Gastroesophageal sphincter (tissue), 4 donors: ENCODE measurements around the gene SLC30A7. TPM values are rescaled to one million over a fixed set of nuclear protein-coding genes. Genes with fewer than 3 reads are reported as not detected.
"Not testable (repeated sequence)": the region's sequence is repeated elsewhere in the genome, so short reads cannot be mapped to it uniquely, and the experiment has no call there.

Experiments used
- ATAC-seq: fragments of 150-250 bp; one replicate; pipeline ENCODE4 v1.9.1; 2016; ENCODE audit warnings: mild to moderate bottlenecking, moderate library complexity
- H3K27ac ChIP-seq, 4 donors: fragments of 200-600 bp; sonication (generic) in 3 of 4; 1 replicate in 3 of 4; 2 replicates in 1 of 4; pipeline ENCODE4 v1.5.1; 2016 to 2019
- H3K27me3 ChIP-seq: fragments of 200-600 bp; sonication (generic); one replicate; pipeline ENCODE4 v1.5.1; 2019
- H3K36me3 ChIP-seq, 2 donors: fragments of 200-600 bp; sonication (generic); one replicate each; pipeline ENCODE4 v1.5.1; 2019; ENCODE audit warnings: control low read depth in 1 of 2
- H3K4me1 ChIP-seq, 3 donors: fragments of 200-600 bp; sonication (generic); 1 replicate in 2 of 3; 2 replicates in 1 of 3; pipeline ENCODE4 v1.5.1; 2016 to 2019; ENCODE audit warnings: control low read depth in 2 of 3
- H3K4me3 ChIP-seq, 2 donors: fragments of 200-600 bp; sonication (generic); one replicate each; pipeline ENCODE4 v1.5.1; 2019; ENCODE audit warnings: mild to moderate bottlenecking in 1 of 2, moderate library complexity in 1 of 2
- H3K9me3 ChIP-seq, 3 donors: fragments of 200-600 bp; sonication (generic); one replicate each; pipeline ENCODE4 v1.5.1; 2017 to 2019; ENCODE audit warnings: control low read depth in 2 of 3
- CTCF ChIP-seq, 4 experiments: fragments of 200-600 bp in 2 of 4; fragments of 450-650 bp in 2 of 4; sonication (generic) in 1 of 4; IDR thresholded peaks; one replicate each; pipeline ENCODE4 v1.5.1; 2017 to 2019; ENCODE audit warnings: antibody characterized with exemption in 4 of 4, mild to moderate bottlenecking in 2 of 4, moderate library complexity in 2 of 4
- EP300 ChIP-seq: sonication (generic); formaldehyde crosslinking; IDR thresholded peaks from one replicate; pipeline ENCODE4 v1.6.1; 2017; ENCODE audit warnings: antibody characterized with exemption, mild to moderate bottlenecking
- POLR2A ChIP-seq, 2 donors: fragments of 450-650 bp; IDR thresholded peaks; one replicate each; pipeline ENCODE4 v1.6.1; 2017; ENCODE audit warnings: antibody characterized with exemption in 2 of 2, mild to moderate bottlenecking in 2 of 2, moderate library complexity in 1 of 2
- POLR2AphosphoS5 ChIP-seq: sonication (generic); formaldehyde crosslinking; IDR thresholded peaks from one replicate; pipeline ENCODE4 v1.6.1; 2017; ENCODE audit warnings: antibody characterized with exemption
- WGBS, 2 donors: methylation state at CpG; one replicate each; pipeline ENCODE4 v1.1.5; 2018; ENCODE audit warnings: low coverage in 1 of 2; 5-methylcytosine and 5-hydroxymethylcytosine counted together
- total RNA-seq, 4 donors: library from RNA; depleted of rRNA; stranded (reverse); fragments of >200 nt; gene quantifications; one replicate each; pipeline ENCODE4 v1.1.0, GENCODE V29; 2016

Gene SLC30A7
- total RNA-seq, 4 donors from 2014 or later, result 11.2 to 19.8 (median 17.1) TPM

DNA sequence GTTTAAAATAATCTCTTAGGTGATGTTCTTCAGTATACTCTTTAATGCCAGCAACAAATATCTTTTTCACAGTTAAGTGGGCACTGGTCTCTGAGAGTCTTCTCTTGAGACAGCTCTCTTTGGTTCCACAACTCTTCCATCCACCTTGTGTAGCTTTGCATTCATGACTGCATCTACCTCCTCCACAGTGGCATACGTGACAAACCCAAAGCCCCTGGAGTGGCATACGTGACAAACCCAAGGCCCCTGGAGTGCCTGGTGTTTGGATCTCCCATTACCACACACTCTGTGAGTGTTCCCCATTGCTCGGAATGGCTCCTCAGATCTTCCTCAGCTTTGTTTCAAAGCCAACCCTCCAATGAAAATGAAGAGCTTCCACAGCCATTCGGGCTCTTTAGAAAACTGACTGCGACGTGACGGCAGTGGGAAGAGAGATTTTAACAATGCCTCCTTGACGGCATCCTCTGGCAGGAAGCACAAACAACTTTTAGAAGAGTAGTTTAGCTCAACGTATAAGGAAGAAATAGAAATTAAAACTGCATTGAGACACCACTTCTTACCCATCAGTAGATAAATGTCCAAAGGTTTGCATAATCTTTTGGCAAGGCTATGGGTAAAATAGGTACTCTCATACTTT is 45.8 kb downstream of the SLC30A7 start:
- Histone ChIP-seq H3K27ac (no peak overlapping the region), H3K4me3 (no peak overlapping the region), H3K27me3 (no peaks in the 10 kb centered on the region), H3K4me1 (peaks cover 0 to 10% (median 4%) of the 10 kb centered on the region in 3 donors), H3K9me3 (no peaks in the 10 kb centered on the region), H3K36me3 (peaks cover 0 to 34% of the 10 kb centered on the region in 2 donors)
- WGBS, 2 donors, result 67 to 94% methylated on average over 1 to 2 of the region's 9 CpGs
- ATAC-seq, result no peak
- no peak for TF ChIP-seq CTCF (IDR thresholded peaks at IDR 0.05)
- no peak for TF ChIP-seq EP300
- no peak for TF ChIP-seq POLR2A (IDR thresholded peaks at IDR 0.05)
- no peak for TF ChIP-seq POLR2AphosphoS5

DNA sequence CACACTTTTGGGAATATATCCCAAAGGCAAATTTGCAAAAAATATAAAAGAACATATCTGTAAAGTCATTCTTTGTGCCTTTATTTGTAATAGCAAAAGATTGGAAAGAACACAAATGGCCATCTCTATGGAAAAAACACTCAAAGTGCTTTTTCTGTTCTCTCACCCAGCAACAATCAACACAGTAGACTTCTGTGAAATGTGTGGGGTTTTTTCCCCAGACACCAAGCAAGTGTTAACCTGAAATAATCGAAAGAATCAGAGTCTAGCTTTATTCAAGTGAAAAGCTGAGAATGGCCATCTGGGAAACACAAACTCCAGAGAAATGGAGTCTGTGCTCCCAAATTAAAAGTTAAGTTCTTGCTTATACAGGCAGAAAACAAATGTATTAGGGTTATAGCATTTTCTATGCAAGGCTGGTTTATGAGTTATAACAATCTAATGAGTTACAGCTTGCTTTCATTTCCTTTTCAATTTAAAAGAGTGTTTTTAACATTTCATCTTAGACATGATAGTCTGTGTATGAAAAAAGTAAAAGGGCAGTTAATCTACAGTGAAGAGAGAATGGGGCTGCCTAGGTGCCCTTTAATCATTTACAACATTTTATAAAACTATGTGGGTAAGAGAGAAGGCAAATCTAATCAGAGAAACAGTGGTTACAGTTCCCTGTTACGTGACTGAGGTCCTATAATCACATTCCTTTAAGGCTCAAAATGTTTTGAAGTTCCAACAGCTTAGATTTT is 46.6 kb downstream of the SLC30A7 start:
- 50 to 51% methylated on average over 2 of the region's 2 CpGs for WGBS, 2 donors
- TF ChIP-seq EP300 (no peak), POLR2AphosphoS5 (no peak), POLR2A (IDR thresholded peaks at IDR 0.05) (no peak), CTCF (IDR thresholded peaks at IDR 0.05) (no peak)
- H3K4me1 ChIP-seq, result peaks cover 0 to 10% (median 4%) of the 10 kb centered on the region in 3 donors
- H3K27me3 ChIP-seq, result no peaks in the 10 kb centered on the region
- ATAC-seq, result no peak
- peaks cover 0 to 34% of the 10 kb centered on the region in 2 donors for H3K36me3 ChIP-seq
- H3K27ac ChIP-seq, result no peak overlapping the region
- H3K9me3 ChIP-seq, result no peaks in the 10 kb centered on the region
- no peak overlapping the region for H3K4me3 ChIP-seq

DNA sequence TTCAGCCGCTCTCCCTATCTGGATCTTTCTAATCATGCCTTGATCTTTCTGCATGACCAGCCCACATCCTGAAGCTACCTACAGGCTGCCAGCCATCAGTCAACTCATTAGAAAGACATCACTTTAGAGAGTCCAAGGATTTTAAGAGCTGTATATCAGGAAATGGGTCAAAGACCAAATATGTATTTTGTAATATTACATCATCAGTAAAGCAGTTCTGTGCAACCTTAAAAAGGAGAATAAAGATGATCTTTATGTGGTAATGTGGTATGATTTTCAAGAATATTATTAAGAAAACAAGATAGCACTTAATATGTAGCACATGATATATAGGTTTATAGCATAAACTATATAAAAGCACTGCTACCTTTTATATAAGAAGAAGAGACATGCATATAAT is 47.6 kb downstream of the SLC30A7 start:
- H3K27ac ChIP-seq, result no peak overlapping the region
- H3K4me1 ChIP-seq, result peaks cover 0 to 10% (median 4%) of the 10 kb centered on the region in 3 donors
- TF ChIP-seq CTCF (IDR thresholded peaks at IDR 0.05), result no peak
- no peak for TF ChIP-seq EP300
- TF ChIP-seq POLR2AphosphoS5, result no peak
- TF ChIP-seq POLR2A (IDR thresholded peaks at IDR 0.05), result no peak
- H3K36me3 ChIP-seq, result peaks cover 0 to 24% of the 10 kb centered on the region in 2 donors
- 86% methylated on average over 1 of the region's 1 CpG for WGBS, 2 donors
- H3K27me3 ChIP-seq, result no peaks in the 10 kb centered on the region
- no peak overlapping the region for H3K4me3 ChIP-seq
- no peak for ATAC-seq
- no peaks in the 10 kb centered on the region for H3K9me3 ChIP-seq

- H3K27me3 ChIP-seq, ATAC-seq, H3K27ac ChIP-seq, H3K4me3 ChIP-seq, H3K9me3 ChIP-seq: not testable (repeated sequence)
- H3K4me1 ChIP-seq, result peaks cover 4 to 33% (median 6%) of the 10 kb centered on the region in 3 donors
- peaks cover 0 to 15% of the 10 kb centered on the region in 2 donors for H3K36me3 ChIP-seq
- 92 to 100% methylated on average over 3 of the region's 3 CpGs for WGBS, 2 donors
Measured at GRCh38 chr1:100946064-100946463, 50.2 kb downstream of the SLC30A7 start.

DNA sequence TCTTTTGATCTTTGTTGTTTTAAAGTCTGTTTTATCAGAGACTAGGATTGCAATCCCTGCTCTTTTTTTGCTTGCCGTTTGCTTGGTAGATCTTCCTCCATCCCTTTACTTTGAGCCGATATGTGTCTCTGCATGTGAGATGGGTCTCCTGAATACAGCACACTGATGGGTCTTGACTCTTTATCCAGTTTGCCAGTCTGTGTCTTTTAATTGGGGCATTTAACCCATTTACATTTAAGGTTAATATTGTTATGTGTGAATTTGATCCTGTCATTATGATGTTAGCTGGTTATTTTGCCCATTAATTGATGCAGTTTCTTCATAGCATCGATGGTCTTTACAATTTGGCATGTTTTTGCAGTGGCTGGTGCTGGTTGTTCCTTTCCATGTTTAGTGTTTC is 51.9 kb downstream of the SLC30A7 start:
- not testable (repeated sequence) for H3K9me3 ChIP-seq, H3K4me3 ChIP-seq, ATAC-seq, H3K27me3 ChIP-seq, H3K36me3 ChIP-seq, H3K27ac ChIP-seq
- 94 to 100% methylated on average over 1 to 3 of the region's 3 CpGs for WGBS, 2 donors
- H3K4me1 ChIP-seq, result peaks cover 0 to 29% (median 6%) of the 10 kb centered on the region in 3 donors

- ATAC-seq, H3K27me3 ChIP-seq, H3K27ac ChIP-seq, H3K9me3 ChIP-seq, H3K36me3 ChIP-seq, H3K4me3 ChIP-seq: not testable (repeated sequence)
- peaks cover 0 to 33% (median 6%) of the 10 kb centered on the region in 3 donors for H3K4me1 ChIP-seq
- 93 to 95% methylated on average over 4 to 7 of the region's 7 CpGs for WGBS, 2 donors
Measured at GRCh38 chr1:100948721-100949405, 53.0 kb downstream of the SLC30A7 start.

DNA sequence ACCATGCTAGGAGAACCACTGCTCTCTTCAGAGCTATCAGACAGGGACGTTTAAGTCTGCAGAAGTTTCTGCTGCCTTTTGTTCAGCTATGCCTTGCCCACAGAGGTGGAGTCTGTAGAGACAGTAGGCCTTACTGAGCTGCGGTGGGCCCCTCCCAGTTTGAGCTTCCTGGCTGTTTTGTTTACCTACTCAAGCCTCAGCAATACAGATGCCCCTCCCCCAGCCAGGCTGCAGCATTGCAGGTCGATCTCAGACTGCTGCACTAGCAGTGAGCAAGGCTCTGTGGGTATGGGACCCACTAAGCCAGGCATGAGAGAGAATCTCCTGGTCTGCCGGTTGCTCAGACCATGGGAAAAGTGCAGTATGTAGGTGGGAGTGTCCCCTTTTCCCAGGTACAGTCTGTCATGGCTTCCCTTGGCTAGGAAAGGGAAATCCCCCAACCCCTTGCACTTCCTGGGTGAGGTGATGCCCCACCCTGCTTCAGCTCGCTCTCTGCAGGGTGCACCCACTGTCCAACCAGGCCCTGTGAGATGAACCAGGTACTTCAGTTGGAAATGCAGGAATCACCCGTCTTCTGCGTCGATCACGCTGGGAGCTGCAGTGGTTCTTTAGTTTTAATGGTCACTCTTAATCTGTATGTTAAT is 53.7 kb downstream of the SLC30A7 start:
- not testable (repeated sequence) for H3K27me3 ChIP-seq, H3K4me3 ChIP-seq, H3K9me3 ChIP-seq, ATAC-seq, H3K36me3 ChIP-seq
- H3K27ac ChIP-seq, result peak overlapping the region in 1 of 4 donors; percentile 41
- peaks cover 0 to 39% (median 6%) of the 10 kb centered on the region in 3 donors for H3K4me1 ChIP-seq
- WGBS, 2 donors, result 93 to 99% methylated on average over 5 to 6 of the region's 9 CpGs
